CD4-positive, alpha-beta T cell (primary cell): ENCODE measurements around the gene HMGB2. TPM values are rescaled to one million over a fixed set of nuclear protein-coding genes. Genes with fewer than 3 reads are reported as not detected.

Experiments used
- ATAC-seq: fragments of 200-7000 bp; cut with Tn5 transposase; one replicate; pipeline ENCODE4 v1.10.0; 2022; ENCODE audit warnings: mild to moderate bottlenecking; ENCODE audit not compliant: poor library complexity
- CTCF ChIA-PET: fragments of 350-600 bp; sonication (Branson Sonifier 250); formaldehyde crosslinking; loops from one replicate; lab custom pipeline; 2021; ENCODE audit warnings: antibody characterized with exemption, inconsistent platforms; lab: Charles Lee
- POLR2A ChIA-PET: fragments of 350-600 bp; sonication (Branson Sonifier 250); formaldehyde crosslinking; loops from one replicate; lab custom pipeline; 2021; ENCODE audit warnings: antibody characterized with exemption, inconsistent platforms; lab: Charles Lee
- DNase-seq, 14 experiments: peaks; one replicate each; pipeline ENCODE4 v3.0.0-alpha.2; 2013 to 2020; ENCODE audit warnings: mixed read lengths in 2 of 14
- H3K27ac ChIP-seq, 2 donors: one replicate each; pipeline versions ENCODE4 v1.5.1 to v1.7.0; 2013; ENCODE audit warnings: low read length in 2 of 2, low read depth in 1 of 2, mild to moderate bottlenecking in 1 of 2
- H3K27me3 ChIP-seq, 2 experiments: 1 replicate in 1 of 2; 2 replicates in 1 of 2; pipeline versions ENCODE4 v1.6.1 to v1.7.0; 2013; ENCODE audit warnings: low read length in 2 of 2, control low read depth in 1 of 2, mild to moderate bottlenecking in 1 of 2, moderate library complexity in 1 of 2; ENCODE audit not compliant: insufficient read depth in 2 of 2, control insufficient read depth in 1 of 2
- H3K36me3 ChIP-seq: one replicate; pipeline ENCODE4 v1.6.1; 2013; ENCODE audit warnings: low read length, control low read depth; ENCODE audit not compliant: insufficient read depth
- H3K4me1 ChIP-seq: one replicate; pipeline ENCODE4 v1.6.1; 2013; ENCODE audit warnings: low read length, control low read depth; ENCODE audit not compliant: insufficient read depth
- H3K4me3 ChIP-seq: one replicate; pipeline ENCODE4 v1.5.1; 2013; ENCODE audit warnings: mild to moderate bottlenecking, low read length, moderate library complexity
- H3K9me3 ChIP-seq, 2 experiments: 1 replicate in 1 of 2; 2 replicates in 1 of 2; pipeline versions ENCODE4 v1.6.1 to v1.7.0; 2013; ENCODE audit warnings: low read length in 2 of 2, mild to moderate bottlenecking in 2 of 2, control low read depth in 1 of 2, moderate library complexity in 1 of 2; ENCODE audit not compliant: control insufficient read depth in 1 of 2, insufficient read depth in 1 of 2
- H3K27ac Mint-ChIP-seq: one replicate; pipeline ENCODE4 v1.8.0; 2020; ENCODE audit warnings: mixed read lengths
- H3K27me3 Mint-ChIP-seq: one replicate; pipeline ENCODE4 v1.8.0; 2021; ENCODE audit warnings: mixed read lengths
- H3K36me3 Mint-ChIP-seq: one replicate; pipeline ENCODE4 v1.8.0; 2021; ENCODE audit warnings: low read depth, mixed read lengths
- H3K4me1 Mint-ChIP-seq: one replicate; pipeline ENCODE4 v1.8.0; 2021; ENCODE audit warnings: low read depth, mixed read lengths
- H3K4me3 Mint-ChIP-seq: one replicate; pipeline ENCODE4 v1.8.0; 2020; ENCODE audit warnings: mild to moderate bottlenecking, mixed read lengths
- H3K9me3 Mint-ChIP-seq: one replicate; pipeline ENCODE4 v1.8.0; 2020; ENCODE audit warnings: mixed read lengths
- intact Hi-C, 2 experiments: fragments of 100-400 bp; cut with DNase I in 1 of 2; cut with micrococcal nuclease in 1 of 2; formaldehyde crosslinking; loops; one replicate each; pipeline versions ENCODE4 v1.15.1 to v1.9.0; 2023 to 2025; cut with DNase I, micrococcal nuclease
- total RNA-seq, 174 experiments: library from RNA in 2 of 174; stranded (reverse) in 2 of 174; gene quantifications; one replicate each; pipeline ENCODE4 v1.2.3 and lab custom pipeline; 2021 to 2026
- TF ChIP-seq, protein P1 (sequence below): fragments of 200-600 bp; IDR thresholded peaks from one replicate; pipeline ENCODE4 v1.8.0; 2022; ENCODE audit warnings: antibody characterized with exemption, mild to moderate bottlenecking

HMGB2 gene
- total RNA-seq, 2 experiments from 2014 or later, result 228 to 232 TPM

DNA sequence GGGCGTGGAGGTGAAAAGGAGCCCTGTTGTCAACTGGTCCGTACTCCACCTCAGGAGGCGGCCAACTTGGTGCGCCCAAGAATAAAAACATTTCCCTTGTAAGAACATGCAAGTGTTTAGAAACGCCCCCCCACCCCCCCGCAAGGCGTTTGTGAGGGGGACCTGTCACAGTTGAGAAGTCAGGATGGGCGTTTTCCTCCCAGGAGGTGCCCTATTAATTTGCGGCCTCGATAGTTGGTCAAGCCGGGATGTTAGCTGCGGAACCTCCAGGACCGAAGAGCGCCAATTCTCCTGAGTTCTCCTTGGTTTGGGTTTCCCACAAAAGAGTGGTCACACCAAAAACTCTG lies 35.9 kb upstream of the HMGB2 start:
- Histone ChIP-seq H3K27ac (peak overlapping the region; percentile 58 to 88), H3K4me1 (peaks cover 30% of the 10 kb centered on the region), H3K9me3 (no peaks in the 10 kb centered on the region), H3K36me3 (no peaks in the 10 kb centered on the region), H3K27me3 (no peaks in the 10 kb centered on the region), H3K4me3 (peak overlapping the region; percentile 96)
- H3K36me3 Mint-ChIP-seq, result peaks cover 22% of the 10 kb centered on the region
- no peaks in the 10 kb centered on the region for H3K9me3 Mint-ChIP-seq
- ATAC-seq (peak; percentile 30), DNase-seq (peak in 11 of 14 experiments; percentile 40 to 71 (median 59))
- H3K27ac Mint-ChIP-seq, result peak overlapping the region; percentile 87
- H3K27me3 Mint-ChIP-seq, result peaks cover 27% of the 10 kb centered on the region
- peaks cover 42% of the 10 kb centered on the region for H3K4me1 Mint-ChIP-seq
- intact Hi-C loops, result loop anchor here (1.0 to 10.0 kb wide), 4 partner anchors 36 to 913 kb away; partner anchors contain the start of genes CEP44 (in 1 of the 2), FBXO8 (in 1 of the 2), GALNT7 (in 1 of the 2) and HMGB2 (in 1 of the 2)
- peak overlapping the region; percentile 91 for H3K4me3 Mint-ChIP-seq
- POLR2A ChIA-PET, result interaction anchor here (0.6 to 7.1 kb wide), 11 partner anchors 13 to 914 kb away, joined by 3 to 373 read pairs (median 6); partner anchors contain the start of genes CEP44, FBXO8, GALNT7 and HMGB2
- CTCF ChIA-PET, result interaction anchor here (0.8 to 1.7 kb wide), 4 partner anchors 8 to 50 kb away, joined by 3 to 7 read pairs (median 4); partner anchors contain the start of gene HMGB2
- TF ChIP-seq, protein P1, sequence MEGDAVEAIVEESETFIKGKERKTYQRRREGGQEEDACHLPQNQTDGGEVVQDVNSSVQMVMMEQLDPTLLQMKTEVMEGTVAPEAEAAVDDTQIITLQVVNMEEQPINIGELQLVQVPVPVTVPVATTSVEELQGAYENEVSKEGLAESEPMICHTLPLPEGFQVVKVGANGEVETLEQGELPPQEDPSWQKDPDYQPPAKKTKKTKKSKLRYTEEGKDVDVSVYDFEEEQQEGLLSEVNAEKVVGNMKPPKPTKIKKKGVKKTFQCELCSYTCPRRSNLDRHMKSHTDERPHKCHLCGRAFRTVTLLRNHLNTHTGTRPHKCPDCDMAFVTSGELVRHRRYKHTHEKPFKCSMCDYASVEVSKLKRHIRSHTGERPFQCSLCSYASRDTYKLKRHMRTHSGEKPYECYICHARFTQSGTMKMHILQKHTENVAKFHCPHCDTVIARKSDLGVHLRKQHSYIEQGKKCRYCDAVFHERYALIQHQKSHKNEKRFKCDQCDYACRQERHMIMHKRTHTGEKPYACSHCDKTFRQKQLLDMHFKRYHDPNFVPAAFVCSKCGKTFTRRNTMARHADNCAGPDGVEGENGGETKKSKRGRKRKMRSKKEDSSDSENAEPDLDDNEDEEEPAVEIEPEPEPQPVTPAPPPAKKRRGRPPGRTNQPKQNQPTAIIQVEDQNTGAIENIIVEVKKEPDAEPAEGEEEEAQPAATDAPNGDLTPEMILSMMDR, result no peak

DNA sequence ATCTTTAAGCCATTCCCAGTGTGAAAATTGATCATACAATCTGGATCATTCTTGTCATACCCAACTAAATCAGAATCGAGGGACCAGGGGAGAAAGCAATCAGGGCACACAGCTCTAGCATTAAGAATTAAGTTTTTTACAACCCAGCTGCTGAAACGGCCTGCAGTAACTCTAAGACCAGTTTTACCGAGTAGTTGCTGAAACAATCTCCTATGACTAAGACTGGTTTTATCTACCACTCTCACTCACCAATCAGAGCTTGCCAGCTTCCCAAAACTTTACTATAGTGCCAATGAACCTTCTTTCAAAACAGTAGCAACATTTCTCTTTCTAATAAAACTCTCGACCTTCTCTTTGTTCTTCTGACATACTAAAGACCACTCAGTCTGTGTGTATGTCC lies 33.8 kb upstream of the HMGB2 start:
- H3K4me1 ChIP-seq, result peaks cover 26% of the 10 kb centered on the region
- H3K9me3 ChIP-seq, result no peaks in the 10 kb centered on the region
- Mint-ChIP-seq H3K27ac (no peak overlapping the region), H3K36me3 (peaks cover 22% of the 10 kb centered on the region), H3K4me3 (peak overlapping the region; percentile 20), H3K9me3 (no peaks in the 10 kb centered on the region), H3K27me3 (peaks cover 15% of the 10 kb centered on the region), H3K4me1 (peaks cover 38% of the 10 kb centered on the region)
- TF ChIP-seq, protein P1, result no peak
- ChIA-PET POLR2A (interaction anchor here (0.6 to 7.1 kb wide), 2 partner anchors 35 to 194 kb away, joined by 3 to 373 read pairs; partner anchors contain the start of gene HMGB2), CTCF (no interaction called here)
- H3K27ac ChIP-seq, result no peak overlapping the region
- H3K36me3 ChIP-seq, result no peaks in the 10 kb centered on the region
- intact Hi-C loops, result loop anchor here in 1 of 2 experiments (2.0 kb wide), 1 partner anchor 31 kb away; no protein-coding TSS in a partner anchor
- DNase-seq (no peak), ATAC-seq (no peak)
- no peaks in the 10 kb centered on the region for H3K27me3 ChIP-seq
- H3K4me3 ChIP-seq, result no peak overlapping the region

DNA sequence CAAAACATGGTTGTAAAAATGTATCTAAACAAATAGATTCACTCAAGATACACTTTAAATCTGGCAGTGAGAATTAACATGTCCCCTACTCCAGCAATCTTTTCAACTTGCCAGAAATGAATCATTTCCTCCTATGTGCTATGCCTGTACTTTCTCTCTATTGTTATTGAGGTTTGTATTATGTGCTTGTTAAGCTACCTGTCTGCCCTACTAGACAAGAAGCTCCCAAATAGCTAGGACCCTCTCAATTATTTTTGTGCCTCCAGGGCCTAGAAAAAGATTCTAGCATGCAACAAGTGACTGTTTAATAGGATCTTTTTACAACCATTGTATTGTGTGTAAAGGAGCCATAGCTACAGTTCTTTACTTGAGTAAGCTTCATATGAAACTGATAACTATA lies 33.1 kb upstream of the HMGB2 start:
- TF ChIP-seq, protein P1, result no peak
- peaks cover 31% of the 10 kb centered on the region for H3K4me1 Mint-ChIP-seq
- H3K27ac ChIP-seq, result no peak overlapping the region
- peaks cover 11% of the 10 kb centered on the region for H3K27me3 Mint-ChIP-seq
- no peaks in the 10 kb centered on the region for H3K27me3 ChIP-seq
- peak overlapping the region; percentile 43 for H3K27ac Mint-ChIP-seq
- peaks cover 23% of the 10 kb centered on the region for H3K4me1 ChIP-seq
- intact Hi-C loops, result loop anchor here in 1 of 2 experiments (2.0 kb wide), 1 partner anchor 30 kb away; no protein-coding TSS in a partner anchor
- H3K36me3 Mint-ChIP-seq, result peaks cover 22% of the 10 kb centered on the region
- H3K9me3 Mint-ChIP-seq, result no peaks in the 10 kb centered on the region
- ATAC-seq (no peak), DNase-seq (peak in 1 of 14 experiments; percentile 13)
- peak overlapping the region; percentile 43 for H3K4me3 Mint-ChIP-seq
- H3K36me3 ChIP-seq, result no peaks in the 10 kb centered on the region
- ChIA-PET POLR2A (interaction anchor here (0.6 to 7.1 kb wide), 2 partner anchors 34 to 194 kb away, joined by 3 to 373 read pairs; partner anchors contain the start of gene HMGB2), CTCF (no interaction called here)
- H3K9me3 ChIP-seq, result no peaks in the 10 kb centered on the region
- H3K4me3 ChIP-seq, result no peak overlapping the region
